Astrocyte of the cerebellum (primary cell): ENCODE results near the gene CNTRL.

ENCODE experiments used
- DNase-seq: peaks from one replicate; pipeline ENCODE4 v3.0.0-alpha.2; 2011; ENCODE audit warnings: low read depth
- H3K4me3 ChIP-seq: 2 replicates; pipeline ENCODE4 v1.5.1; 2011; ENCODE audit warnings: mild to moderate bottlenecking, low read depth, low read length, moderate library complexity
- CTCF ChIP-seq: IDR thresholded peaks from 2 replicates; pipeline ENCODE4 v1.5.1; 2012; ENCODE audit warnings: low read length, low read depth, moderate library complexity, mild to moderate bottlenecking; ENCODE audit errors: missing control alignments
- in situ Hi-C: cut with HindIII; loops from 2 replicates; pipeline ENCODE4 v1.10.0; 2017; ENCODE audit warnings: low sequenced_read_pairs

The CNTRL gene

GRCh38 chr9:121182989-121183388 is 108.2 kb downstream of the CNTRL start:
- in situ Hi-C loops = no loop called here
- no peak for TF ChIP-seq CTCF
- no peak for DNase-seq
- H3K4me3 ChIP-seq = no peak overlapping the region

GRCh38 chr9:121183666-121184423 is 109.1 kb downstream of the CNTRL start:
- H3K4me3 ChIP-seq = no peak overlapping the region
- no peak for TF ChIP-seq CTCF
- in situ Hi-C loops = no loop called here
- no peak for DNase-seq

- in situ Hi-C loops = no loop called here
- TF ChIP-seq CTCF = no peak
- DNase-seq = no peak
- H3K4me3 ChIP-seq = no peak overlapping the region
These were observed 109.7 kb downstream of the CNTRL start for GRCh38 chr9:121184463-121184862.

GRCh38 chr9:121185178-121185745 is 110.5 kb downstream of the CNTRL start:
- no peak for DNase-seq
- no peak for TF ChIP-seq CTCF
- in situ Hi-C loops = no loop called here
- no peak overlapping the region for H3K4me3 ChIP-seq

GRCh38 chr9:121185774-121186403 is 111.1 kb downstream of the CNTRL start:
- in situ Hi-C loops = no loop called here
- no peak for DNase-seq
- no peak for TF ChIP-seq CTCF
- H3K4me3 ChIP-seq = no peak overlapping the region

- no peak overlapping the region for H3K4me3 ChIP-seq
- in situ Hi-C loops = no loop called here
- no peak for DNase-seq
- no peak for TF ChIP-seq CTCF
These were observed 113.0 kb downstream of the CNTRL start for GRCh38 chr9:121187636-121188305.
